Caco-2 (cell line): Measurements from ENCODE around the gene ATF6. TPM values are rescaled to one million over a fixed set of nuclear protein-coding genes. Genes with fewer than 3 reads are reported as not detected.

Experiments used
- BruUV-seq: library from RNA; stranded (reverse); fragments of 400-500 nt; replicated peaks from 2 replicates; lab custom pipeline; 2021; lab: Mats Ljungman, UMichigan
- CTCF ChIA-PET: fragments of 300-600 bp; sonication (Branson Sonifier 250); formaldehyde crosslinking; loops from one replicate; lab custom pipeline; 2022; ENCODE audit warnings: antibody characterized with exemption; lab: Charles Lee
- POLR2A ChIA-PET: fragments of 300-600 bp; sonication (Branson Sonifier 250); formaldehyde crosslinking; loops from one replicate; lab custom pipeline; 2022; ENCODE audit warnings: antibody characterized with exemption; lab: Charles Lee
- DNase-seq, 2 experiments: peaks; one replicate each; pipeline versions ENCODE4 v3.0.0 to v3.0.0-alpha.2; 2020 to 2022
- H3K27me3 ChIP-seq: replicated peaks from 2 replicates; pipeline ENCODE4 v1.6.0; 2011; ENCODE audit warnings: low read length; ENCODE audit not compliant: control insufficient read depth, insufficient read depth
- H3K36me3 ChIP-seq: 2 replicates; pipeline ENCODE4 v1.5.1; 2011; ENCODE audit warnings: low read length; ENCODE audit not compliant: control insufficient read depth, insufficient read depth
- H3K4me1 ChIP-seq: fragments of 250-450 bp; sonication (Bioruptor Pico); 2 replicates; pipeline ENCODE4 v1.5.1; 2020; ENCODE audit warnings: mild to moderate bottlenecking
- H3K4me3 ChIP-seq: 2 replicates; pipeline ENCODE4 v1.5.1; 2011; ENCODE audit warnings: low read depth, mild to moderate bottlenecking, control low read depth, low read length
- H3K9me3 ChIP-seq: fragments of 250-450 bp; sonication (Bioruptor Pico); 2 replicates; pipeline ENCODE4 v1.5.1; 2020; ENCODE audit warnings: mild to moderate bottlenecking, moderate library complexity
- H3K27ac Mint-ChIP-seq: one replicate; pipeline ENCODE4 v1.8.0; 2022; ENCODE audit warnings: mixed read lengths; ENCODE audit not compliant: unreplicated experiment
- H3K27me3 Mint-ChIP-seq: one replicate; pipeline ENCODE4 v1.8.0; 2022; ENCODE audit warnings: mixed read lengths; ENCODE audit not compliant: insufficient read depth, unreplicated experiment
- H3K36me3 Mint-ChIP-seq: one replicate; pipeline ENCODE4 v1.8.0; 2022; ENCODE audit warnings: mild to moderate bottlenecking, mixed read lengths; ENCODE audit not compliant: insufficient read depth, unreplicated experiment
- H3K4me1 Mint-ChIP-seq: one replicate; pipeline ENCODE4 v1.8.0; 2022; ENCODE audit warnings: low read depth, mixed read lengths; ENCODE audit not compliant: unreplicated experiment
- H3K4me3 Mint-ChIP-seq: one replicate; pipeline ENCODE4 v1.8.0; 2022; ENCODE audit warnings: mild to moderate bottlenecking, moderate library complexity, mixed read lengths; ENCODE audit not compliant: unreplicated experiment
- H3K9me3 Mint-ChIP-seq: one replicate; pipeline ENCODE4 v1.8.0; 2022; ENCODE audit warnings: mixed read lengths; ENCODE audit not compliant: unreplicated experiment
- CTCF ChIP-seq, 2 experiments: fragments of 200-600 bp in 1 of 2; IDR thresholded peaks; 1 replicate in 1 of 2; 2 replicates in 1 of 2; pipeline versions ENCODE4 v1.5.1 to v1.8.0; 2011 to 2022; ENCODE audit warnings: antibody characterized with exemption in 1 of 2, control low read depth in 1 of 2, inconsistent platforms in 1 of 2, low read depth in 1 of 2, low read length in 1 of 2, mild to moderate bottlenecking in 1 of 2, moderate library complexity in 1 of 2; ENCODE audit not compliant: insufficient read depth in 1 of 2, severe bottlenecking in 1 of 2, unreplicated experiment in 1 of 2
- intact Hi-C: fragments of 100-400 bp; cut with micrococcal nuclease; formaldehyde crosslinking; loops from one replicate; pipeline ENCODE4 v1.10.0; 2022; ENCODE audit not compliant: unreplicated experiment
- total RNA-seq: library from RNA; stranded (reverse); gene quantifications from 2 replicates; pipeline ENCODE4 v1.2.3, GENCODE V29; 2022

ATF6 gene
- total RNA-seq, 1 experiment from 2014 or later, result 16.4 TPM

DNA sequence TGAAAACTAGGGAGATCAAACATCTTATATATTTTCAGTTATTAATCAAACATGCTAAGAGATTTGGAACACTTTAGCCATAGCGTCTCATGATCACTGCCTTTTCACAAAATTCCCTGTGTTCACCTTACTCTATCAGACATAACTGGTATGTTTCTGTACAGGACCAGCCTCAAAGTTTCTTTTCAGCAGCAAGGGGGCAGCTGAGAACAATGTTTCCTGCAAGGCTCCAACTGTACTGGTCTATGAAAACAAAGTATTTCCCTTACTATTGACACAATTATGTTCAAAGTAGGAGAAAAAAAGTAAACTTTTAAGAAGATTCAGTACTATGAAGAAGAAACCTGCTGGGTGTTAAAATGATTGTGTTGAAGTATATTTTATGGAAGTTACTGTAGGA is 98.5 kb downstream of the ATF6 start:
- POLR2A ChIA-PET, result no interaction called here
- Mint-ChIP-seq H3K4me3 (no peak overlapping the region), H3K36me3 (no peaks in the 10 kb centered on the region), H3K4me1 (peaks cover 7% of the 10 kb centered on the region), H3K27ac (no peak overlapping the region), H3K9me3 (no peaks in the 10 kb centered on the region), H3K27me3 (no peaks in the 10 kb centered on the region)
- Histone ChIP-seq H3K36me3 (no peaks in the 10 kb centered on the region), H3K4me3 (no peak overlapping the region), H3K27me3 (no peaks in the 10 kb centered on the region), H3K9me3 (no peaks in the 10 kb centered on the region), H3K4me1 (peaks cover 9% of the 10 kb centered on the region)
- BruUV-seq, result no TSS peak
- TF ChIP-seq CTCF (IDR thresholded peaks at IDR 0.05; ENCODE audit: insufficient read depth in 1 of 2, low read depth in 1 of 2, low read length in 1 of 2, severe bottlenecking in 1 of 2, unreplicated experiment in 1 of 2), result peak; percentile 22 to 60
- CTCF ChIA-PET, result interaction anchor here (0.5 to 2.4 kb wide), 4 partner anchors 15 to 177 kb away, joined by 3 to 17 read pairs (median 5); partner anchors contain the start of gene OLFML2B
- DNase-seq, result peak in 1 of 2 experiments; percentile 15
- intact Hi-C loops, result loop anchor here (1.0 to 10.0 kb wide), 3 partner anchors 43 to 173 kb away; no protein-coding TSS in a partner anchor

DNA sequence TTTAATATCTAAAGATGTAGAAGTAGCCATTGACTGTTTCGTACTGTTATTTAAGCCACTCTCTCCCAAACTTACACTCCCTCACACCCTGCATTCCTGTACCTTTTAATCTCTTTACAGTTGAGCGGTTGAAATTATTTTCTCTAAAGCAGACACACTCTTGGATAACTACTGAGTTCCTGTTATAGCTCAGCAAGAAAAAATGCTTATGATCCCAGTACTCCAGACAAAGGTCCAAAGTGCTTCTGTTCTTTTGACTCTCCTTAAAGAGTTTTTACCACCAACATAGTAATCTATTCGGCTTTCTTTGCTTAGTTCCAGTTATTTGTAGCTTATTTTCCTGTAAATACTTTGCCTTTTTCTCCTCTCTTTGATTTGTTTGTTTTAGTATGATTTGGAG is 100.1 kb downstream of the ATF6 start:
- H3K4me1 Mint-ChIP-seq, result peaks cover 7% of the 10 kb centered on the region
- no peaks in the 10 kb centered on the region for H3K36me3 ChIP-seq
- no peaks in the 10 kb centered on the region for H3K36me3 Mint-ChIP-seq
- H3K9me3 Mint-ChIP-seq, result no peaks in the 10 kb centered on the region
- H3K27ac Mint-ChIP-seq, result no peak overlapping the region
- intact Hi-C loops, result loop anchor here (5.0 to 10.0 kb wide), 2 partner anchors 61 to 156 kb away; partner anchors contain the start of gene OLFML2B
- no peak for DNase-seq
- peaks cover 17% of the 10 kb centered on the region for H3K4me1 ChIP-seq
- H3K9me3 ChIP-seq, result no peaks in the 10 kb centered on the region
- no peak overlapping the region for H3K4me3 ChIP-seq
- CTCF ChIA-PET, result interaction anchor here (0.7 to 1.4 kb wide), 2 partner anchors 74 to 171 kb away, joined by 3 to 5 read pairs; no protein-coding TSS in a partner anchor
- no peaks in the 10 kb centered on the region for H3K27me3 ChIP-seq
- H3K4me3 Mint-ChIP-seq, result no peak overlapping the region
- POLR2A ChIA-PET, result no interaction called here
- BruUV-seq, result no TSS peak
- no peaks in the 10 kb centered on the region for H3K27me3 Mint-ChIP-seq
- TF ChIP-seq CTCF (IDR thresholded peaks at IDR 0.05; ENCODE audit: insufficient read depth in 1 of 2, low read depth in 1 of 2, low read length in 1 of 2, severe bottlenecking in 1 of 2, unreplicated experiment in 1 of 2), result no peak

- ChIA-PET CTCF (interaction anchor here (1.1 to 1.6 kb wide), 2 partner anchors 76 to 168 kb away, joined by 3 to 4 read pairs; no protein-coding TSS in a partner anchor), POLR2A (no interaction called here)
- intact Hi-C loops, result loop anchor here (5.0 to 10.0 kb wide), 2 partner anchors 64 to 153 kb away; partner anchors contain the start of gene OLFML2B
- Mint-ChIP-seq H3K4me1 (peaks cover 14% of the 10 kb centered on the region), H3K9me3 (no peaks in the 10 kb centered on the region), H3K4me3 (no peak overlapping the region), H3K36me3 (no peaks in the 10 kb centered on the region), H3K27ac (no peak overlapping the region), H3K27me3 (no peaks in the 10 kb centered on the region)
- Histone ChIP-seq H3K27me3 (no peaks in the 10 kb centered on the region), H3K9me3 (no peaks in the 10 kb centered on the region), H3K4me1 (peaks cover 17% of the 10 kb centered on the region), H3K4me3 (no peak overlapping the region), H3K36me3 (no peaks in the 10 kb centered on the region)
- no peak for DNase-seq
- BruUV-seq, result no TSS peak
- no peak for TF ChIP-seq CTCF (IDR thresholded peaks at IDR 0.05; ENCODE audit: insufficient read depth in 1 of 2, low read depth in 1 of 2, low read length in 1 of 2, severe bottlenecking in 1 of 2, unreplicated experiment in 1 of 2)
Measured at GRCh38 chr1:161868832-161869231, 102.7 kb downstream of the ATF6 start.
